Suppressor macrophage treated with lipopolysaccharide for 1 hour (primary cell): ENCODE data around the gene TEKT3.

Experiments used
- DNase-seq, 3 donors: peaks; one replicate each; pipeline ENCODE4 v3.0.0-alpha.2; 2020 to 2022

The TEKT3 gene

DNA sequence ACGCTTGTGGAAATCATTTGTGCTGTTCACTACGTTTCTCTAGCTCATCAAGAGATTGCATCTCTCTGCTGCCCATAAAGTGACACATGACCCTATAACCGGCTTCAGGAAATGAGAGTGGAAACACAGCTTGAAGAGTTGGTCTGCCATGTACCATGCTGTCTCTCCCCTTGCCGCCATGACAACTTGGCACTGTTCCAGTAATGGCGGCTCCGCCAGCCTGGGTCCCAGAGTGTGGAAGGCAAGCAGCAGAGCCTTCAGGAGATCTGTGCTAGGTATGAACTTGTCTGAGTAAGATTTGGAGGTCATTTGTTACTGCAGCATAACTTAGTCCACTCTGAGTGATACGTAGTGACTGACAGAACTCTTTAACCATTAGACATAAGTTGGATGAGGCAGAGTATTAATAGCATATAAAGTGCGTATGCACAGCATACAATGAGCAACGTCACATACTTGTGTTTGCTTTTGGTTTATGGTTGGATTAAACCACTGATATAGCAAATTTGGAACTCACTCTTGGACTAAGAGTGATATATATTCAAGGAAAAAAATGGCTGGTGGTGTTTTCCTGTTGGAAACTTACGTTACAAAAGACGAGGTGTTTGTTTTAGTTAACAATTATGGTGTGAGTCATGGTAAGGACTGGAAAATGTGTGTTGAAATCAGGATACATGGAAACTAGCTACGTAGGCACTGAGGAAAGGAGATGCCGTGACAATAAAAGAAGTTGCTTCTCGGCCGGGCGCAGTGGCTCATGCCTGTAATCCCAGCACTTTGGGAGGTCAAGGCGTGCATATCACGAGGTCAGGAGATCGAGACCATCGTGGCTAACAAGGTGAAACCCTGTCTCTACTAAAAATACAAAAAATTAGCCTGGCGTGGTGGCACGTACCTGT is 51.9 kb downstream of the TEKT3 start:
- no peak for DNase-seq

DNA sequence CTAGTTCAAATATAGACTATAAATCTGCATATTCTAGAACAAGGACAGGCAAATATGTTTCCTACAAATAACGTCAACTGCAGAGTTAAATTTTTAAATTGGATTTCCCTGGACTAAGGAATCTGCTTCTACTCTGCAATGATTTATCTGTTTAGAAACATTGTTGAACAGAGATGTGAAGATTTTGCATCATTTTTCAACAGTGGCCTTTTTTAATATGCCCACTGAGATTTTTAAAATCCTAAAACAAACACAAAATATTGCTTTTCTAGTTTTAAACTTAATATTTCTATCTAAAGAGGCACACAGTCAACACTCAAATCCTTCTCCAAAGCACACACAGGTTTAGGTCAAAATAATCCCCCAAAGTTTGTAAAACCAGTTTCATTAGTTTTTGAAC is 52.5 kb downstream of the TEKT3 start:
- DNase-seq, result no peak

DNA sequence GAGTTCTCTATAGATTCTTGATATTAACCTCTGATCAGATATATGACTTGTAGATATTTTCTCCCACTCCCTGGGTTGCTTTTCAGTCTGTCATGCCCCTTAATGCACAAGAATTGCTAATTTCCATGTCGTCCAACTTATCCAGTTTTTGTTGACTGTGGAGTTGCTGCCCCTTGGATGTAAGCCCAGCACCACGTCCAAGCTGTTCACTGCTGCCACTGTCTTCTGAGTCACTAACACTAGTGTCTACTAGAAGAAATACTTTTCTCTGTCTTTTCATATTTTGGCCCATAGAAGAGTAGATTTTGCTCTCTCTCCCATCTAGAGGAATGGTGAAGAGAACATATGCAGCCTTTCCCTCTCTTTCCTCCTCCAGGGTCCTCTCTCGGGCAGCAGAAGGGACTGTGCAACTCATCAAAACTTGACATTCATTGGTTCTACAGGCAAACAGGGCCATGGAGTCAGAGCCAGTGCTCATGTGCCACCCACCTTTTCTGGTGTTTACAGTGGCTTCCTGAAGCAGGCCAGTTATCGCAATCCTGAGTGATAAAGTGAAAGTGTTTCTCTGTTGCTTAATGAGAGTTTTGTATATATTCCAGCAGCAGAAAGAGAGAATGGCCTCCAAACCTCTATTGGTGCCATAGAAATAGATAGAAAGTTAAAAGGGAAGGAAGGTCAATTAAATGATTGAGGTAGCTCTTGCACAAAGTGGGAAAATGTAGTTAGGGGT is 53.7 kb downstream of the TEKT3 start:
- DNase-seq, result no peak

DNA sequence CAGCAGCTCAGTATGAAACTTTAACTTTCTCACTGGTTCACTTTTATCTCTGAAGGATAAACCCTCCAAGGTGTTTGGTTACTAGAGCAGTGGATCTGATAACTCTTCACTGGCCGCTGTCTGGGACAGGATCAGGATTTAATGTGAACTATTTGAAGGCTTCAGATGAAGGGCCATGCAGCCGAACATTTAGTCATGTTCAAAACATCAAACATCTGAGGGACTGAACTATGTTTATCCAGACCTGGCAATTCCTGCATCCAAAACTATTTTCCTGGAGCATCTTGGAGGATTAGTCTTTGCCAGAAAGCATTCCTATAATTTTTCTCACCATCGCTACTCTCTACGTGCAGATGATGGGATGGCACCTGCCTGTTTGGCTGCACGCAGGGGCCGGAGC is 55.9 kb downstream of the TEKT3 start:
- DNase-seq, result no peak

DNA sequence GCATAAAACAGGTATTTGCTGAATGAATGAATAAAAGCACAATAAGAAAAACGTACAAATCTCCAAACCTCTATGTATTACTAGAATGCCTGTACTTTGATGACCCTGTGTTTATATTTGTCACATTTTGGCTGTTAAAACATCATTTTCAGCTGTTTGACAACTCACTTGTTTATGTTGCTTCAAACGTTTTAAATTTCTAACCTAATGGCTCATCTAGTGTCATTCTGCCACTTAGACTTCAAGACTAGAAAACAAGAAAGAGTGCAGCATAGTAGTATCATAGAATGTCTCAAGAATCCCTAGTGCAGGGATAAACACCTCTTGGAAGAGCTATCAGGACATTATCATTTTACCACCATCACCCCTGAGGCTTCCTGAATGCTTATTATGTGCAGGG is 56.9 kb downstream of the TEKT3 start:
- DNase-seq, result no peak

DNA sequence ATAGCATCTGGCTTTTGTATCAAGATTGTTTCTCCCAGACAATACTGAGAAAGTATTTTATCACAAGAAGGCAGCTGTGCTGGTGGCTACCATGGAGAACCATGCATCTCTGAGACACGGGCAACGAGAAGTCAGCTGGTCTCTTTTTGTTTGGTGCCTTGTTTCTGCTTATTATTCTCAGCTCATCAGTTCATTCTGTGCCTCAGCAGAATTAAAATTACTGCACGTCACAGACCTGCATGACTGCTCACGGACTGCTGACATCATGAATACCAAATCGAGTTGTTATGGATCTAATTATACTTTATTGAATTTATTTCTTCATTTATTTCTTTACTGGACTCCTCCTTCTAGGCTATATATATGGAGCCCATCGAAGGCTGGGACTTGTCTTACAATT is 57.3 kb downstream of the TEKT3 start:
- DNase-seq, result no peak

DNA sequence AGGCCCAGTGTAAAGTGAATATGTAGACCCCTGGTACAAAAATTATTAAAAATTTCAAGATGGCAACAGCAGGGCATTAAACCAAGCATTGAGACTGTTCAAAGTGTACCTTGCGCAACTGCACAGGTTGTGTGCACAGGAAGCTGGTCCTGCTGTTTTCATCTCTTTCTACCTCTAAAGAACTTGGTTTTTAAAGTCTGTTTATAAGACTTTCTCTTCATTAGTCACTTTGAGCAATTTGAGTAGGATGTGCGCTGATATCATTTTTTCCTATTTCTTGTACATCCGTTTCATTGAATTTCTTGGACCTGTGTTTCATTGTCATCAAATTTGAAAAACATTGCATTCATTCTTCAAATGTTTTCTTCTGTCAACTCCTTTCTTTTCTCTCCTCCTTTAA is 59.5 kb downstream of the TEKT3 start:
- no peak for DNase-seq

DNA sequence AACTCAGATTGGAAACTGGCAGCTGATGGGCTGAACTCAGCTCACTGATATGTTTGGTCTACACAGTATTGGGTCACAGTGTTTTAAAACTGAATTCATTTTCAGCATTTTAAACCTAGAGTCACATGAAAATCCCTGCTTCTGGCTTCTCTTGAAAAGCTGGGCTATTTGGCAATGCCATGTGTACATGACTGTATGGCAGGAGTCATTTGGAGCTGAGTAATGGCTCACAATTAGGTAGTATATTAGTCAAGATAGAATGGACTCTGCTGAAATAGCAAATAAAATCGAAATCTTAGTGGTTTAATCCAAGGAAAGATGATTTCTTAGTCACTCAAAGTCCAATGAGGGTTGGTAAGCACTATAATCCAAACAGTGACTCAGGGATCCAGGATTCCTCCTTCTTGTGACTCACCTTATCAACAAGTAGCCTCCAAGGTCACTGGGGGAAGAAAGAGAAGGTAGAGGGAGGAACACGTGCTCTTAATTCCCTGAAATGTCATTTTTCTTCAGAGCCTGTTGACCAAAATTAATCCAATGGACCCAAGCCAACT is 62.4 kb downstream of the TEKT3 start:
- peak in 2 of 3 donors; percentile 43 to 65 for DNase-seq

DNA sequence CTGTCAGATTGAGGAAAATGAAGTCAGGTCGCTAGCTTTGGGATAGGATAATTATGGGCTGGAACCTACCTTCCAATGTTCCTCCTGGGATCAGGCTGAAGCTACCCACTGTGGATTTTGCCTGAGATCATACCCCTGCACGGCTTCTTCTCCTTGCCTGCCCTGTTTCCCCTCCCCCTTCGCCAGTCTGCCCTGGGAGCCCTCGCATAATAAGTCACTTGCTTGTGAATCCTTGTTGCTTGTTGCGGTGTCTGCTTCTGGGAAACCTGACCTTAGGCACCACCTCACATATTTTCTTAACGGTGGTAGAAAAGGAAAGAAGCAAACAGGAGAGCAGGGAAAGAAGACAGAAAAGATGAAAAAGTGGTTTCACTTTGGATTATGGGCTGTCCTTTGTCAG is 63.0 kb downstream of the TEKT3 start:
- no peak for DNase-seq

DNA sequence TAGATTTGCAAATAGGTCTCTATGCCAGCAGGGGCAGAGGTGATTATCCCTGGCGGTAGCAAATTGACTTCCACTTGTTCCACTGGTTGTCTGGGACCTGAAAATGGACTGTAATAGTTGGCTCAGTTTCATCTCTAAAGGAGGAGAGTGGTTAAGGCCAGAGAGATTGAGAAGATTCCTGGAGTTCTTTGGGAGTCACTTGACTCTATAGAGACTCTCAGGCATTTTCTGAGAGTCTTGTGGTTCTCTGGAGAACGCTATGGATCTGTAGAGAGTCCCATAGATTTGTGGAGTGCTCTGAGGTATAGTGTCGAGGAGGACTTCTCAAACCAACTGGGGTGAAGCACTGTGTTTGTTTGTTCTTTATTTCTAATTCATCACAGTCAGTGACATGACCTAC is 67.4 kb downstream of the TEKT3 start:
- DNase-seq, result no peak

DNA sequence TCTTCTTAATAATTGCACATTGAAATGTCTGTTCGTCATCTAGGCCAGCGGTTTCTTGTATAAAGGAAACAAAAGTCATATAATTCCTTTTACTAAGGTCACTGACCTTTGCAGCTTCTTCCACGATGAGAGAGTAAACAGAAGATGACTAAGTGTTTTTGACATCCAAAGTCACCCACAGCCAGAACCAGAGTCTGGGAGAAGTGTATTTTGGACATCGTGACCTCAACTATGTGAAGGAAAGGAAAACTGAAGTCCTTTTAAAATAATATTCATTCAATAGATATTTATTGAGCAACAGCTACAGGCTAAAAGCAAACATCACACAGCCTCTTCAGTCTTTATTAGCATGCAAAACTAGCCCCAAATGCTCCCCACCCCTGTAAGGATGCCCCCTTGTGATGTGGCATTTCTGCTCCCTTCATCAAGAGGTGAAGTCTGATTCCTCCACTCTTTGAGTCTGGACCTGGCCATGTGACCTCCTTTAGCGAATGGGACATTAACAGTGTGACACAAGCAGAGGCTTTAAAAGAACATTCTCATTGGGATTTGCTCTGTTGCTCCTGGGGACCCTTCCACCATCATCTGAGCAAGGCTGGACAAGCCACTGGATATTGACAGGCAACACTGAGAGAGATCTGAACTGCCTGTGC is 68.1 kb downstream of the TEKT3 start:
- DNase-seq, result peak in 2 of 3 donors; percentile 21 to 24

DNA sequence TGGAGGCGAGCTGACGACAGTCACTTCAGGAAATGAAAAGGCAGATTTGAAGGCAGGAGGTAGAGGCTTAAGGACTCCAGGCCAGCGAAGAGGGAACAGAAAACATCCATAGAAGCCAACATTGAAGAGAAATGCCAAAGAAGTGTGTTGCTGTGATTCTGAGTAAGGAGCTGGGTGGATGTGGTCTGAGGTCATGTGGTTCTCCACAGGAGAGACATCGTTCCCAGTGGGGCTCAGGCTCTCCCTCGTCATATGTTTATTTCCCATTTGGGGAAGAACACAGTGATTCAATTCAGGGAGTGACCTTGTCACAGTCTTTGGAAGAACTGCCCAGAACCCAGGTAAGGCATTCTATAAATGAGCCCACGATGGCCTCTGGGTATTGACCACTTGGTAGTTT is 69.7 kb downstream of the TEKT3 start:
- DNase-seq, result peak in 2 of 3 donors; percentile 23 to 40

DNA sequence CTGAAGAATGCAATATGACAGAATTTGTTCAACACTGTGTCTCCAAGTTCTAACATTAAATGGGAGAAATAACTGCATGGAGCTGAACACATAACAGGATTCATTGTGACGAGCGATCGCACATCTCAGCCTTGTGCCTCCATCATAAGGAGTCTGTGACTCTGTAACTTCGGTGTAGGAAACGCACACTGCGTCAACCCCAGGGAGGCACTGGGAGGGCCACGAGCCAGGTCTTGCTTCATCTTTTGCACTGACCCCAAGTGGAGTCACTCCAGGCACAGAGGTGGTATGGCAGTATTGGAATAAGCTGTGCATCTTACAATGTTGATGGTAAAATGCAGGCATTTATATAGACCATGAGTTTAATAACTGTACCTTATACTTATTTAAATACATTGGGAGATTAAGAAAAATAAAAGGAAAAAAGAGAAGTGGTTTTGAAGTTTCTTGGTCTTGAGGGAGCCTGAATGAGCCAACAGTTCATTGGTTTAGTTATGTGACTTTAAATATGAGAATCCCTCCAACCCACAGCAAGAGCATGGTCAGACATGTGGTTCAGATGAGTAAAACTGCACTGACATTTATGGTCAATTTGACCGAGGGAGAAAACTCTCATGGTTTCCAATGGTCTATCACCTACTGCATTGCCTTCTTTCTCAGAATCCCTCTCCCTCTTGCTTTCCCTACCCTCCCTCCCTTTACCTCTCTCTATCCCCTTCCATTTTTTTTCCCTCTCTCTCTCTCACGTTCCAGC is 70.6 kb downstream of the TEKT3 start:
- no peak for DNase-seq

DNA sequence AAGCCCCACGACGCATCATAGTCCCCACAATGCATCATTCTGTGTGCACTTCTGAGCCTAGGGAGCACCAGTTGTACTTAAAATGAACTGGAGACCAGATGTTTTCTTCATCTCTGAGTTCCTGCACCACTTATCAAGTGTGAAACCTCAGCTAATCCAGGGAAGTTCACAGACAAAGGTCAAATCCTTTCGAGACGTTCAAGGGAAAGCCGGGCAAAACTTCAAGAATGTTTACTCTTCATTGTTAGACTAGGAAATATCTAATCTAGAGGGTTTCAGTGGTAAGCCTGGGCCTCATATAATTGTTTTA is 71.7 kb downstream of the TEKT3 start:
- DNase-seq, result no peak

DNA sequence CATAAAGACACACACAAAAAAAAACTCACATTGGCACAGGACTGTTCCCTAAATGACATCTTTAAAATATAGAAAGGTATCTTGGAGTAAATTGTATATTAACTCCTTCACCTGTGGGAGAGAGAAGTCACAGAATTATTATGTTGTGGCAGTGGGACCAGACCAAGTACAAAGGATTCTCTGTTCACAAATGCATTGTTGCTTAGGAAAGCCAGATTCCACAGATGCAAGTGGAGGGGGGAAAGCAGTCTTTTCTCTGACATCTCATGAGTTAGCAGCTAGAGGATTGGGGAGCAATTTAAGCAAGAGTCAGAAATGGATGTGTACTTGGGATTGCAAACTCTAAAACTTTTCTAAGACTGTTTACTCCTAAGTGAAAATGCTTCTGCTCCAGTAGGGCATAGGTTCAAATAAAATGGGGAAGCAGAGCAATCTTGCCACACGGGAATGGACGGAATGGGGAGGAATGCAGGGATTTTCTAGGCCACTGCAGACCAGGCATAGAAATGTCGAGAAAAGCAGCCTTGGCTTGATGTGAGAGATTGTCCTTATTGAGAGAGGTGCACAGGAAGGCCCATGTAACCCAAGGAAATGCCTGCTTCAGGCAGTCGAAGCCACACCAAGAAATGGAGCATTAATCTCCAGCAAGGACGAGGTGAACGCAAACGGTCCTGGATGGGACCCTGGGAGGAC is 72.2 kb downstream of the TEKT3 start:
- no peak for DNase-seq

DNA sequence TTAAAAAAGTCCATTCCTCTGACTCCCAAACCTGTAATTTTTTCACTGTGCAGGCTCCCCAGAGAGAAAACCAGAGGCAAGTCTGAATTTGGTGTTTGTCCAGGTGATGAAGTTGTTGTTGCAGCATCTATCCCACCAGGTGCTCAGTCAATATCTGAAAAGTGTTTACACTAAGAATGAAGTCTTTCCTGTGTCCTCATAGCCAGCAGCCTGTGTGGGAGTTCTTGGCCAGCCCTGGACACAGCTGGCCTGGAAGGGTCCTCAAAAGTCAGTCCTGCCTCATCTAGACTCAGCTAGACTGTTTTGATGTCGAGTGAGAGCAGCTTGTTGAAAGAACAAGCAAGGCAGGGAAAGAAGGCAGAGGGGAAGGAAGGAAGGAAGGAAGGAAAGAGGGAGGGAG is 72.9 kb downstream of the TEKT3 start:
- DNase-seq, result no peak

DNA sequence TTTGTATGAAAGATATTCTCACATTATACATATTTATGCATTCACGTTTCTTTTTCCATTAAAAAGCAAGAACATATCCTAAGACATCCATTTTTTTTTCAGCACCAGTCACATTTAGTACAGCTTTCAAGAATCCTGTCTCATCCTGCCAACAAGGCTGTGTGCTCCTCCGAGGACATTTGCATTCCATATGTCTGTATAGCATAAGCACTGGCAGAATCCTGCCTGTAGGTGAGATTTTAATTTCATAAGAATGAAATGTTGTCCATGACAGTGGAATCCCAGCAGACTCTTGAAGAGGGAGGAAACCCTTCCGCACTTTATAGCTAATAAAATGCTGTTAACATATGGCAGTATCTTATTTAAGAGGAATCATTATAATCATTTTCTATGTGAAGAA is 73.4 kb downstream of the TEKT3 start:
- DNase-seq, result no peak

DNA sequence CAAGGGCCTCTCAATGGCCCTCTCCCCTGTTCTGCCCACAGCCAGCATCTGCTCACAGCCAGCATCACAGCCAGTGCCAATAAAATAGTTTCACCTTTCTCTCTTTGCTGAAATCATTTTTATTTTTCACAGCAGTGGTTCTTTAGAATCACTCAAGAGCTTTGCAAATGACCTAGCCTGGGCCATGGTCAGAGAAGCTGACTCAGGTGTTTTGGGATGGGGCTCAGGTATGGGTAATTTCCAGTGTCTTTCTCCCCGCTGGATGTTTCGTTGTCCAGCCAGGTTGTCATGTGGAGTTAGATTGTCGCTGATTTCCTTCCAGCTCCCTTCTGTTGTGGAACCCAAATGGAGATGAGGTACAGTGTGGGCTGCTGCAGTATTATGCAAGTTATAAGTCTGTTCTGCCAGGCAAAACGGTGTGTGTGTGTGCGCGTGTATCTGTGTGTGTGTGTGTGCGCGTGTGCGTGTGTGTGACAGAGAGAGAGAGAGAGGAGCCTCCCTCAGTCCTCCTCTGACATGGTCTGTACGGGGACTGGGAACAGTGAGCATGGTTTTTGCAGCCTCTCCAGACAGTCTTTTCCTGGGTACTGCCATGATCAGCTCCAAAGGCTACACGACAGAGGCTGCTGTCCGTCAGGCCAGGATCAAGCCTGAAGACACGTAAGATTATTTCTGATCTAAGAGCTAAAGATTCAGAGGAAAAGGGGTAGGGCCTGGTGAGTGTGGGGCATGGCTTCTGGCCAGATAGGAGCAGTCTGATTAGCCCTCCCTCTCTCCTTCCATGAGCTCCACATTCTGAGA is 74.9 kb downstream of the TEKT3 start:
- DNase-seq, result no peak

DNA sequence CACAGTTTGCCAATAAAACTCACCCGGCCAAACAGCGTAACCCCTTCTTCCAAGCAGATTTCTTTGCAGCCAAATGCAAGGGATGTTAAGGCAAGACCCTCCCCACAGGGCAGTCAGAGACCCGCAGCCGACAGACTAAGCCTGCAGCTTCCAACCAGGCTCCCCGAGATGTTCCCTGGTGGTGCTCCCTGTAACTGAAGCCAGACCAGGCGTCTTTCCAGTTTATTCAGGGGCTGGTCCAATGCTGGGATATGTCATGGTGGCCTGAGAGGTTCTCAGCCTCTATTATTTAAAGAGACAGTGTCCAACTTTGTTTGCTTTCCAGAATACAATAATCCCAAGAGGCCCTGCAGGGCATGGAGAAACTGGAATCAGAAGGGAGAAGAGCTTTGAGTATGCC is 76.3 kb downstream of the TEKT3 start, which contains the start of gene PMP22:
Gene PMP22, minus strand, starts transcription at position 196 of the 400 bp plus-strand sequence. CDS start 4,599 bp downstream, outside the sequence.
- no peak for DNase-seq

DNA sequence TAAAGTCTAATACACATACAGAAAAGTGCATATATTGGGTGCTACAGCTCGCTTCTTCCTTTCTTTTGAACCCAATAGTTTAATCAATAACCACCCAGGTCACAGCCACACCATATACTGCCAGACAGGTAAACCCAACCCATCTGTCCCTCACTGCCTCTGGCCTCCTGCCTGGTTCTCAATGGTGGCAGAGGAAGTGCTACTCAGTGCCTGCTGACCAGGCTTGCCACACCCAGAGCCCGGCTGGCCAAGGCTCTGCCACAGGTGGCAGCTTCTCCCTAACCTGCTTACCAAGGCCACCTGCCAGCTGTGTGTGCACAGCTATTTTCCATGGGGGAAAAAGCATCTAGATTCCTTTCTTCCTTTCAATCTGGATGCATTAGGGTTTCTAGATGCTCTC is 76.9 kb downstream of the TEKT3 start:
- DNase-seq, result no peak

DNA sequence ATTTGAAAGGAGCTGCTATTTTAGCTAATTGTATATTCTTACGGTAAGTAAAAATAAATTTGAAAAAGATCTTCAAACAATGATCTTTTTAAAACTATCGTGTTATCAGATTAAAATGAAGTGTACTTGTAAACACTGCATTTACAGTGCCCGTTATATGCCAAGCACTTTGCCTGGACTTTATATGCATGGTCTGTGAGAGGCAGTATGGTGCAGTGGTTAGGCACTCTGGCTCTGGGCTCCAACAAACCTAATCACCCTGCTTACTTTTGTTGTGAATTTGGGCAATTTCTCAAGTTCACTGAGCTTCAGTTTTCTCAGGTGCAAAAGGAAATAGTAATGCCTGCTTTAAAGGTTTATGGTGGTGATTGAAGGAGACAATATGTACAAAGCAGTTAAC is 77.7 kb downstream of the TEKT3 start:
- no peak for DNase-seq
